ENCODE measurements around the gene NAA15. TPM values are rescaled to one million over a fixed set of nuclear protein-coding genes. Genes with fewer than 3 reads are reported as not detected.

NAA15 gene
- polyA plus RNA-seq, 3 donors: 5.2 to 20.2 (median 8.8) TPM

DNA sequence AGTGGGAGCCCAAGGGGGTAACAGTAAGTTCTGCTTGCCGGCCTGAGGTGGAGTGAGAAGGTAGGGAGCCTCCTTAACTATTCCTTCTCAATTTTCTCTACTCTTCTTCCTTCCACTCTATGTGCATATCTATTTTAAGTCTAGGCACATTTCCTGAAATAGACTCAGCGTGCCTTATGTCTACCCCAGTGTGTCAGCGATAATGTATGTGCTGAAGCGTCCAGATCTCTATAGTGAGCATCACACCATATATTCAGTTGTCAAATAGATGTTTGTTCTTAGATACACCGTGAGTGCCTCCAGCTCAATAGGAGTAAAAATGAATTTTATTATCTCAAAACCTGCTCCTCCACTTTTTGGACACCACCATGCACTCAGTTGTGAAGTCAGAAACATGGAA lies 101.1 kb downstream of the NAA15 start:
- intact Hi-C loops (cut with micrococcal nuclease): no loop called here
- Histone ChIP-seq H3K27me3 (ENCODE audit: control insufficient read depth in 2 of 2, insufficient read depth in 2 of 2, low read length in 2 of 2) (no peaks in the 10 kb centered on the region), H3K9ac (ENCODE audit: insufficient read depth, low read length, poor library complexity, severe bottlenecking) (no peak overlapping the region), H3K4me3 (replicated peaks in 1 of 3; ENCODE audit: low read depth in 2 of 3, low read length in 3 of 3) (no peak overlapping the region), H3K79me2 (ENCODE audit: insufficient read depth, low read length) (no peaks in the 10 kb centered on the region), H3K4me1 (ENCODE audit: control insufficient read depth in 1 of 2, insufficient read depth in 2 of 2, low read length in 2 of 2) (no peaks in the 10 kb centered on the region), H3K27ac (ENCODE audit: low read depth in 1 of 2, low read length in 2 of 2) (no peak overlapping the region), H3K4me2 (replicated peaks; ENCODE audit: extremely low read depth, low read length, poor library complexity, severe bottlenecking) (no peak overlapping the region), H3K36me3 (replicated peaks in 1 of 2; ENCODE audit: control insufficient read depth in 1 of 2, insufficient read depth in 2 of 2, low read length in 2 of 2) (peaks cover 0 to 5% of the 10 kb centered on the region in 2 donors), H2AFZ (ENCODE audit: insufficient read depth, low read depth, low read length, poor library complexity, severe bottlenecking) (no peak overlapping the region), H3K9me3 (replicated peaks in 1 of 2; ENCODE audit: control insufficient read depth in 1 of 2, insufficient read depth in 1 of 2, low read length in 2 of 2) (no peaks in the 10 kb centered on the region), H4K20me1 (ENCODE audit: insufficient read depth, low read length) (no peaks in the 10 kb centered on the region)
- DNase-seq: no peak
- Mint-ChIP-seq H3K27me3 (ENCODE audit: low read depth in 3 of 3) (no peaks in the 10 kb centered on the region), H3K27ac (peak overlapping the region in 1 of 7 donors; percentile 18), H3K9me3 (no peaks in the 10 kb centered on the region), H3K4me1 (peaks cover 2% of the 10 kb centered on the region), H3K36me3 (peaks cover 9 to 16% of the 10 kb centered on the region in 2 donors), H3K4me3 (no peak overlapping the region)
- no CpG with 5 or more reads among the region's 5 CpGs for WGBS (ENCODE audit: insufficient coverage)
- TF ChIP-seq CTCF (IDR thresholded peaks at IDR 0.05): no peak

GRCh38 chr4:139403462-139403861 lies 102.2 kb downstream of the NAA15 start:
- H3K9me3 Mint-ChIP-seq: no peaks in the 10 kb centered on the region
- 100% methylated on average over 1 of the region's 3 CpGs for WGBS (ENCODE audit: insufficient coverage)
- H4K20me1 ChIP-seq (ENCODE audit: insufficient read depth, low read length): no peaks in the 10 kb centered on the region
- H3K27ac Mint-ChIP-seq: no peak overlapping the region
- H3K9ac ChIP-seq (ENCODE audit: insufficient read depth, low read length, poor library complexity, severe bottlenecking): no peak overlapping the region
- no peaks in the 10 kb centered on the region for H3K27me3 ChIP-seq (ENCODE audit: control insufficient read depth in 2 of 2, insufficient read depth in 2 of 2, low read length in 2 of 2)
- TF ChIP-seq CTCF (IDR thresholded peaks at IDR 0.05): peak; percentile 22
- no peak overlapping the region for H3K4me3 Mint-ChIP-seq
- no peak overlapping the region for H3K27ac ChIP-seq (ENCODE audit: low read depth in 1 of 2, low read length in 2 of 2)
- peaks cover 0 to 5% of the 10 kb centered on the region in 2 donors for H3K4me1 ChIP-seq (ENCODE audit: control insufficient read depth in 1 of 2, insufficient read depth in 2 of 2, low read length in 2 of 2)
- peaks cover 5% of the 10 kb centered on the region for H3K4me1 Mint-ChIP-seq
- intact Hi-C loops (cut with micrococcal nuclease): no loop called here
- no peak overlapping the region for H3K4me3 ChIP-seq (replicated peaks in 1 of 3; ENCODE audit: low read depth in 2 of 3, low read length in 3 of 3)
- no peaks in the 10 kb centered on the region for H3K9me3 ChIP-seq (replicated peaks in 1 of 2; ENCODE audit: control insufficient read depth in 1 of 2, insufficient read depth in 1 of 2, low read length in 2 of 2)
- DNase-seq: no peak
- no peak overlapping the region for H2AFZ ChIP-seq (ENCODE audit: insufficient read depth, low read depth, low read length, poor library complexity, severe bottlenecking)
- H3K36me3 ChIP-seq (replicated peaks in 1 of 2; ENCODE audit: control insufficient read depth in 1 of 2, insufficient read depth in 2 of 2, low read length in 2 of 2): peaks cover 0 to 5% of the 10 kb centered on the region in 2 donors
- no peaks in the 10 kb centered on the region for H3K79me2 ChIP-seq (ENCODE audit: insufficient read depth, low read length)
- H3K4me2 ChIP-seq (replicated peaks; ENCODE audit: extremely low read depth, low read length, poor library complexity, severe bottlenecking): no peak overlapping the region
- H3K36me3 Mint-ChIP-seq: peaks cover 7 to 16% of the 10 kb centered on the region in 2 donors
- no peaks in the 10 kb centered on the region for H3K27me3 Mint-ChIP-seq (ENCODE audit: low read depth in 3 of 3)
